Motor neuron (in vitro differentiated cells): ENCODE results near the gene ITGB8. TPM values are rescaled to one million over a fixed set of nuclear protein-coding genes. Genes with fewer than 3 reads are reported as not detected.

Experiments
- ATAC-seq, 8 experiments: fragments of 200-7000 bp; cut with Tn5 transposase; replicated peaks in 6 of 8; 2 replicates each; pipeline ENCODE4 v1.8.0; 2021; ENCODE audit warnings: mild to moderate bottlenecking in 8 of 8, moderate library complexity in 8 of 8
- H3K27ac ChIP-seq, 2 donors: fragments of 250-450 bp; sonication (Bioruptor Pico); 2 replicates each; pipeline ENCODE4 v1.9.0; 2021; ENCODE audit warnings: antibody characterized with exemption in 2 of 2, mild to moderate bottlenecking in 2 of 2, moderate library complexity in 1 of 2
- H3K4me1 ChIP-seq, 2 donors: fragments of 250-450 bp; sonication (Bioruptor Pico); replicated peaks in 1 of 2; 2 replicates each; pipeline ENCODE4 v1.6.1; 2021; ENCODE audit warnings: antibody characterized with exemption in 2 of 2, mild to moderate bottlenecking in 2 of 2, moderate library complexity in 1 of 2
- H3K4me3 ChIP-seq, 5 donors: fragments of 250-450 bp; sonication (Bioruptor Pico); 2 replicates each; pipeline ENCODE4 v1.9.0; 2021; ENCODE audit warnings: antibody characterized with exemption in 5 of 5, mild to moderate bottlenecking in 5 of 5, moderate library complexity in 4 of 5
- WGBS, 10 experiments: fragments of 450-650 bp; shearing (Covaris generic); methylation state at CpG; one replicate each; pipeline ENCODE4 v1.0.0; 2022; 5-methylcytosine and 5-hydroxymethylcytosine counted together
- in situ Hi-C, 9 experiments: fragments of 400-800 bp; cut with MboI; loops; one replicate each; pipeline ENCODE4 v1.15.0; 2021; ENCODE audit warnings: low sequenced_read_pairs in 9 of 9, low pct_unique_long_range_greater_than_20kb in 2 of 9; ENCODE audit not compliant: unreplicated experiment in 9 of 9
- total RNA-seq, 8 experiments: library from RNA; unstranded; fragments of 300-600 nt; gene quantifications; 2 replicates each; pipeline versions ENCODE4 v1.2.3 to v1.2.4, GENCODE V29; 2022

The ITGB8 gene
- total RNA-seq, 8 experiments from 2014 or later = 4.8 to 133 (median 15.5) TPM

GRCh38 chr7:20399521-20399920 is 68.8 kb downstream of the ITGB8 start:
- H3K4me3 ChIP-seq = no peak overlapping the region
- in situ Hi-C loops = no loop called here
- peak in 3 of 8 experiments; percentile 19 to 60 (median 25) for ATAC-seq
- H3K27ac ChIP-seq = no peak overlapping the region
- WGBS, 10 experiments = 37 to 97% (median 75%) methylated on average over 1 to 2 of the region's 2 CpGs; no CpG with 5 or more reads in 1 of the 10 experiments
- H3K4me1 ChIP-seq = peaks cover 22 to 31% of the 10 kb centered on the region in 2 donors

GRCh38 chr7:20401861-20402746 is 71.4 kb downstream of the ITGB8 start:
- Histone ChIP-seq H3K27ac (no peak overlapping the region), H3K4me1 (peaks cover 29 to 36% of the 10 kb centered on the region in 2 donors), H3K4me3 (no peak overlapping the region)
- in situ Hi-C loops = no loop called here
- WGBS, 10 experiments = 16 to 93% (median 61%) methylated on average over 1 to 3 of the region's 3 CpGs
- peak in 2 of 8 experiments; percentile 77 to 85 for ATAC-seq

- no peak overlapping the region for H3K4me3 ChIP-seq
- H3K4me1 ChIP-seq = peaks cover 33 to 42% of the 10 kb centered on the region in 2 donors
- in situ Hi-C loops = no loop called here
- WGBS, 10 experiments = 32 to 100% (median 83%) methylated on average over 1 to 4 of the region's 4 CpGs
- H3K27ac ChIP-seq = no peak overlapping the region
- peak in 1 of 8 experiments; percentile 16 for ATAC-seq
These were observed 72.1 kb downstream of the ITGB8 start for GRCh38 chr7:20402747-20403230.

- in situ Hi-C loops = no loop called here
- ATAC-seq = peak in 6 of 8 experiments; percentile 21 to 64 (median 38)
These were observed 72.6 kb downstream of the ITGB8 start for GRCh38 chr7:20403331-20403730.

GRCh38 chr7:20404320-20404719 is 73.6 kb downstream of the ITGB8 start:
- ATAC-seq = peak in 6 of 8 experiments; percentile 61 to 85 (median 75)
- Histone ChIP-seq H3K4me1 (peaks cover 40 to 44% of the 10 kb centered on the region in 2 donors), H3K27ac (no peak overlapping the region), H3K4me3 (no peak overlapping the region)
- in situ Hi-C loops = no loop called here
- 0 to 93% (median 12%) methylated on average over 1 to 6 of the region's 6 CpGs; no CpG with 5 or more reads in 2 of the 10 experiments for WGBS, 10 experiments

More at GRCh38 chr7:20403331-20403730, 72.6 kb downstream of the ITGB8 start:
- 31 to 69% (median 52%) methylated on average over 1 to 3 of the region's 3 CpGs; no CpG with 5 or more reads in 2 of the 10 experiments for WGBS, 10 experiments
- H3K27ac ChIP-seq = peak overlapping the region; percentile 23 to 51
- no peak overlapping the region for H3K4me3 ChIP-seq
- H3K4me1 ChIP-seq = peaks cover 39 to 47% of the 10 kb centered on the region in 2 donors

- in situ Hi-C loops = no loop called here
- peak; percentile 48 to 81 (median 76) for ATAC-seq
- 0 to 44% (median 25%) methylated on average over 1 to 5 of the region's 5 CpGs; no CpG with 5 or more reads in 1 of the 10 experiments for WGBS, 10 experiments
These were observed 77.1 kb downstream of the ITGB8 start for GRCh38 chr7:20407585-20408466.

GRCh38 chr7:20408467-20408826 is 77.7 kb downstream of the ITGB8 start:
- Histone ChIP-seq H3K4me3 (no peak overlapping the region), H3K27ac (no peak overlapping the region), H3K4me1 (peaks cover 25 to 27% of the 10 kb centered on the region in 2 donors)
- peak in 3 of 8 experiments; percentile 12 to 36 (median 24) for ATAC-seq
- 50 to 100% (median 94%) methylated on average over 1 to 2 of the region's 2 CpGs; no CpG with 5 or more reads in 4 of the 10 experiments for WGBS, 10 experiments
- in situ Hi-C loops = no loop called here

More at GRCh38 chr7:20407585-20408466, 77.1 kb downstream of the ITGB8 start:
- no peak overlapping the region for H3K27ac ChIP-seq
- peaks cover 31 to 33% of the 10 kb centered on the region in 2 donors for H3K4me1 ChIP-seq
- no peak overlapping the region for H3K4me3 ChIP-seq

GRCh38 chr7:20409961-20410360 is 79.3 kb downstream of the ITGB8 start:
- ATAC-seq = no peak
- no peak overlapping the region for H3K27ac ChIP-seq
- 73 to 100% (median 93%) methylated on average over 1 to 5 of the region's 5 CpGs for WGBS, 10 experiments
- in situ Hi-C loops = no loop called here
- no peak overlapping the region for H3K4me3 ChIP-seq
- peaks cover 13 to 15% of the 10 kb centered on the region in 2 donors for H3K4me1 ChIP-seq

- WGBS, 10 experiments = 60 to 100% (median 93%) methylated on average over 1 to 2 of the region's 2 CpGs; no CpG with 5 or more reads in 3 of the 10 experiments
- peak in 2 of 8 experiments; percentile 19 to 43 for ATAC-seq
These were observed 80.7 kb downstream of the ITGB8 start for GRCh38 chr7:20411372-20411771.

GRCh38 chr7:20412032-20412431 is 81.3 kb downstream of the ITGB8 start:
- no peak overlapping the region for H3K4me3 ChIP-seq
- no peak overlapping the region for H3K27ac ChIP-seq
- ATAC-seq = peak in 2 of 8 experiments; percentile 17 to 31
- H3K4me1 ChIP-seq = peaks cover 12% of the 10 kb centered on the region in 2 donors
- in situ Hi-C loops = no loop called here
- WGBS, 10 experiments = 0 to 100% (median 89%) methylated on average over 1 of the region's 1 CpG

More at GRCh38 chr7:20411372-20411771, 80.7 kb downstream of the ITGB8 start:
- Histone ChIP-seq H3K4me3 (no peak overlapping the region), H3K4me1 (peaks cover 12 to 15% of the 10 kb centered on the region in 2 donors), H3K27ac (no peak overlapping the region)
- in situ Hi-C loops = no loop called here

GRCh38 chr7:20417260-20417659 is 86.6 kb downstream of the ITGB8 start:
- no peak overlapping the region for H3K27ac ChIP-seq
- no peak for ATAC-seq
- in situ Hi-C loops = no loop called here
- H3K4me1 ChIP-seq = no peaks in the 10 kb centered on the region
- WGBS, 10 experiments = 100% methylated on average over 1 of the region's 1 CpG; no CpG with 5 or more reads in 4 of the 10 experiments
- no peak overlapping the region for H3K4me3 ChIP-seq

GRCh38 chr7:20417675-20418382 is 87.1 kb downstream of the ITGB8 start:
- 50 to 97% (median 72%) methylated on average over 2 to 3 of the region's 3 CpGs; no CpG with 5 or more reads in 2 of the 10 experiments for WGBS, 10 experiments
- Histone ChIP-seq H3K27ac (no peak overlapping the region), H3K4me3 (no peak overlapping the region), H3K4me1 (no peaks in the 10 kb centered on the region)
- no peak for ATAC-seq
- in situ Hi-C loops = no loop called here
